ENCODE data around the gene STAT1. TPM values are rescaled to one million over a fixed set of nuclear protein-coding genes. Genes with fewer than 3 reads are reported as not detected.

Gene STAT1
- total RNA-seq, 1 donor = 89.9 TPM

DNA sequence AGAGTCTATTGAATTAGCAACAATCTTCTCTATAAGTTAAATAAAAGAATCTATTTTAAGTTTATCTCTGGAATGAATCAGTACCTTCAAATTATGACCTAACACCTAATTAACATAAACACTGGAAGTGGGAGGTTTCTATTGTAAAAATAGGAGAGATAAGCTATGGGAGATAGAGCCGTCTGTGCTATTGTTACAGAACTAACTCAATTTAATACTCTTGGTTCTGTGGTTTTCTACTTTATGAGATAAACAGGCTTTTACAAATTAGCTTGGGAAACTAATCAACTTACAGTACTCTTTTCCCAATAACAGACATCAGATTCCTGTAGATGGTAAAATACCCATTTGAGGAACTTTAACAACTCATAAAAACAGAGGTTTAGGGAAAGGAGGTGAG, 25.6 kb upstream of the STAT1 start:
- Histone ChIP-seq H3K4me3 (ENCODE audit: low read length) (no peak overlapping the region), H3K4me1 (ENCODE audit: insufficient read depth, low read length) (peaks cover 20% of the 10 kb centered on the region), H3K9me3 (ENCODE audit: low read depth, low read length) (no peaks in the 10 kb centered on the region), H3K27me3 (ENCODE audit: insufficient read depth, low read length) (no peaks in the 10 kb centered on the region)

DNA sequence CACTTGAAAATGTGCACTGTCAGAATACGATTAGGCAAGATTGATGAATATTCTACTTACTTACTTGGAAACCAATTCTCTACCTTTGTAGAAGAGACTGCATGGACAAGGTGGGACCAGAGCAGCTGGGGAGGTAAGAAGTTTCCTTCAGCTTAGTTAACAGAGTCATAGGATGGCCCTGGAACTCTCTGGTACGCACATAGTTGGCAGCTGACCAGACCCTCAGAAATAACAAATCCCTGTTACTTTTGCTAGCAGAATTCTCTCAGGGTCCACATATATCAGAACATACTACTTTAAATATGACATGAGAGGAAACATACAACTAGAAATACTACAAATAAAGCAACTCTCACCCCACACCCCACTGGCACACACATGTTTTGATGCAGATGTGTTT, 24.8 kb upstream of the STAT1 start:
- H3K27me3 ChIP-seq (ENCODE audit: insufficient read depth, low read length) = no peaks in the 10 kb centered on the region
- H3K9me3 ChIP-seq (ENCODE audit: low read depth, low read length) = no peaks in the 10 kb centered on the region
- no peak overlapping the region for H3K4me3 ChIP-seq (ENCODE audit: low read length)
- peaks cover 20% of the 10 kb centered on the region for H3K4me1 ChIP-seq (ENCODE audit: insufficient read depth, low read length)

DNA sequence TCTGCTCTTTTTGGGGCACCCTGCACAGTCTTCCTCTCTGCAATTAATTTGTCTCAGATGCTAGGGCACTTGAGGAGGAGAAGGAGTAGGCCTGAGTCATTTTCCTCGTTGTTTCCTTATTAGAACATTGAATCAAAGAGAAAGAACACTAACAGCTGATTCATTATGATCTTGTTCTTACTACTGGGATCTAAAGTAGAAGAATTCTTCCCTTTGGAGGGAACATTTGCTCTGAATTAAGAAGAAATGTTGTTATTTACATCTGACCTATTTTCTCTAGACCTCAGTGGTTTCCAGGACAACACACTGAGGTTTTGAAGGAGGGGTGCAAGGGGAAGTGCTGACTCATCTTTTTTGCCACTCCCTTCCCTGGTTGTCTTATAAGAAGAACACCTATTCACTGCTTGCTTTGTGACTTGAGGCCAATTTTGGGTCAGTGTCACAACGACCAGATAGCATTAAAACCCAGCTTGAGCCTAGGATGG, 24.3 kb upstream of the STAT1 start:
- Histone ChIP-seq H3K4me1 (ENCODE audit: insufficient read depth, low read length) (peaks cover 21% of the 10 kb centered on the region), H3K9me3 (ENCODE audit: low read depth, low read length) (no peaks in the 10 kb centered on the region), H3K4me3 (ENCODE audit: low read length) (no peak overlapping the region), H3K27me3 (ENCODE audit: insufficient read depth, low read length) (no peaks in the 10 kb centered on the region)

DNA sequence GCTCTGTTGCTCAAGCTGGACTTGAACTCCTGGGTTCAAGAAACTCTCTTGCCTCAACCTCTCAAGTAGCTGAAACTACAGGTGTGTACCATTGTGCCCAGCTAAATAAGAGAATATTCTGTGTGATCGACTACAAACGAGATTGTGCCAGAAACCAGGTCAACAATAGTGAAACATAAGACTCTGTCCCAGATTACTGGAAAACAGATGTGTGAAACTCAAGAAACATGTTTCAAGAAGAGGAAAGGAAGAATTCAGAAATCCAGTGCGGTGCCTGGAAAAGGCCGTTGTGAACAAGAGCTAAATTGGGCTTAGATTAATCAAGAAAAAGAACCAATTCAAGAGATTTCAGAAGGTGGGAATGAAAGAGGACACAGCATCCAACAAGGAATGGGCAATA, 23.4 kb upstream of the STAT1 start:
- Histone ChIP-seq H3K4me3 (ENCODE audit: low read length) (no peak overlapping the region), H3K27me3 (ENCODE audit: insufficient read depth, low read length) (no peaks in the 10 kb centered on the region), H3K4me1 (ENCODE audit: insufficient read depth, low read length) (peaks cover 31% of the 10 kb centered on the region), H3K9me3 (ENCODE audit: low read depth, low read length) (no peaks in the 10 kb centered on the region)

DNA sequence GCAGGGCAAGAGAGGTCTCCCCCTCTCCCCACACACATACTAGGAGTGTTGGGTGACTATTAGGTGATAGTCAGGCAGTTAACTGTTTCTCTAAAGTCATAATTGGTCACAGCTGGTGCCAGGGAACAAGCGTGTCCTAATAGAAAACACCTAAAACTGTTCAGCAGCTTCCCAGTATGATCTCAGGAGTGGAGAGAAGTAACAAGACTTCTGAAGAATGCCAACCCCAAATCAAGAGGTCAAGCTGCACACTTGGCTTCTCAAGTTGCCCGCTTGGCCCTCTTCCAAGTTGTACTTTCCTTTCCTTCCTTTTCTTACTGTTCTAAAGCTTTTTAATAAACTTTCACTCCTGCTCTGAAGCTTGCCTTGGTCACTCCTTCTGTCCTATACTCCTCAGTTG, 22.4 kb upstream of the STAT1 start:
- no peaks in the 10 kb centered on the region for H3K27me3 ChIP-seq (ENCODE audit: insufficient read depth, low read length)
- H3K4me1 ChIP-seq (ENCODE audit: insufficient read depth, low read length) = peaks cover 34% of the 10 kb centered on the region
- H3K9me3 ChIP-seq (ENCODE audit: low read depth, low read length) = no peaks in the 10 kb centered on the region
- no peak overlapping the region for H3K4me3 ChIP-seq (ENCODE audit: low read length)

DNA sequence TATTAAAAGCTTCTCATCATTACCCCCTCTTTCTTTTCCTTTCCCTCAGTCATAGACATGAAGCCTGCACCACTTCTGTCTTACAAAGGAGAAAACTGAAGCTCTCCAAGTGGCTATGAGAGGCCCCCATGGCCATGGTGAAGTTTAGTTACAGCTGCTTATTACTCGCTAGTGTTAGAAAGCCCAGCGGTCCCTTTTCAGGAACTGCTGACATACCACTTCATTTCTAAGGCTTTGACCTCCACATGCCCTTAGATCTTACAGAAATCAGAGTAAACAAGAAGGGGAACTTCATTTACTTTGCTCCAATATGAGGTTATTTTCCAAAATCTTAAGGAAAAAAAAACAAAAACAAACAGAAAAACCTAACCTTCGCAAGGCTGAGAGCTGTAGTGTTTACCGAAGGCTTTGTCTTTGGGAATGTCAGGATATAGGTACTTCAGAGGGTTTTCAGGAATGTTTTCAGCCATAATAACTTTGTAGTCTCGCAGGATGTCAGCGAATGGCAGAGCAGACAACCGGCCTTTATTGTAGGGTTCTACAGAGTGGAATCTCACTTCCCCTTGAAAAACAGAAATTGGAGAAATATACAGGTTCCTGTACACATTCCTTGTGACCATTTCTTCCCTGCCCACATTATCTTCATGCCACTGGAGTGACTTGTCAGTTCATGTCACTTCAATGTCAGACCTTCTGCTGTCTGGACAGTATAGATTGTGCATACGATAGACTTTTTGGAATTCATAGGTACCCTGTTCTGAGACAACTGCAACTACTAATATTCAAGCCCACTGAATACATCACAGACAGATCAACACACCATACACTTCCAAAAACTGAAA, 18.8 kb upstream of the STAT1 start:
- Histone ChIP-seq H3K9me3 (ENCODE audit: low read depth, low read length) (no peaks in the 10 kb centered on the region), H3K4me1 (ENCODE audit: insufficient read depth, low read length) (peaks cover 46% of the 10 kb centered on the region), H3K27me3 (ENCODE audit: insufficient read depth, low read length) (no peaks in the 10 kb centered on the region), H3K4me3 (ENCODE audit: low read length) (no peak overlapping the region)

DNA sequence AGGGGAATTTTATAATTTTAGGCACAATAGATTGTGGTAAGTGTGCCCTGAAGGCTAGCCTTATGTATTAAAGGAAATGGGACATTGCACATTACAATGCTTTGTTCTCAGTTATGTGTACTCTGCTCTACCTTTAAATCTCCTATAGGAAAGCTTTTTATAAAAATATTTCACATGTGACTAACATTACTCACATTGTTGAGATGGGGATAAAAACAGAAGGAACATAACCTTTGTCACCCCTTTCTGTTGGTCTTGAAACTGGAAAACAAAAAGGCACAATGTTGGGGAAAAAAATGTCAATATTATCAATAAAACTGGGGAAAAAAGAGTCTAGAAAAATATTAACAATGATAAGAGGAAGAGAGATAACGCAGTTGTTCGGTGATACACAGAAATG, 17.3 kb upstream of the STAT1 start:
- Histone ChIP-seq H3K4me3 (ENCODE audit: low read length) (no peak overlapping the region), H3K9me3 (ENCODE audit: low read depth, low read length) (no peaks in the 10 kb centered on the region), H3K27me3 (ENCODE audit: insufficient read depth, low read length) (no peaks in the 10 kb centered on the region), H3K4me1 (ENCODE audit: insufficient read depth, low read length) (peaks cover 43% of the 10 kb centered on the region)

DNA sequence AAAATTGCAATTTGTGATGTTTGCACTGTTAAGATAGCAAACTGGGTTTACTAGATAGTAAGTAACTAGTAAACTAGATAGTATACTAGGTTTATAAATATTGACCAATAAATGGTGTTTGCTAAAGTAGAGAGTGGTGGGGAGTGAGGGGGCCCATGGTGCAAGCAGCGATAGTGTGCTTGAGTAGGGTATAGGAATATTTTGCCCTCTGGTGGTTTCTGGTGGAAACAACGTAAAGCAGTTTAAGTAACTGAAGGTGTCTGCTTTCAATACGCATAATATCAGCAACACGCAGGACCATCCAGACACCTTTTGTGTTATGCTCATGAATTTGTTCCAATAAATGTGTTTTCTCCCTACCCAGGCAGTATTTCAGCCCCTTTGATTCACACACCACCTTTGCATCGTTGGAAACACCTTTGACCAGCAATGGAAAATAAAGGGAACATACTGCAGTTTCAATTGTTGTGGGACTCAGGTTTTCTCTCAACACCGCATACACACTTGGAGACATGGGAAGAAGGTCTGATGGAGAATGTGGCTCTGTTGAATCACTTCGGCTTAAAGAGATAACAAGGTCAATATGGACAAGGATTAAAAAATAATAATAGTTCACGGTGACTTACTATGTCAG, 16.7 kb upstream of the STAT1 start:
- Histone ChIP-seq H3K4me3 (ENCODE audit: low read length) (no peak overlapping the region), H3K9me3 (ENCODE audit: low read depth, low read length) (no peaks in the 10 kb centered on the region), H3K27me3 (ENCODE audit: insufficient read depth, low read length) (no peaks in the 10 kb centered on the region), H3K4me1 (ENCODE audit: insufficient read depth, low read length) (peaks cover 49% of the 10 kb centered on the region)

DNA sequence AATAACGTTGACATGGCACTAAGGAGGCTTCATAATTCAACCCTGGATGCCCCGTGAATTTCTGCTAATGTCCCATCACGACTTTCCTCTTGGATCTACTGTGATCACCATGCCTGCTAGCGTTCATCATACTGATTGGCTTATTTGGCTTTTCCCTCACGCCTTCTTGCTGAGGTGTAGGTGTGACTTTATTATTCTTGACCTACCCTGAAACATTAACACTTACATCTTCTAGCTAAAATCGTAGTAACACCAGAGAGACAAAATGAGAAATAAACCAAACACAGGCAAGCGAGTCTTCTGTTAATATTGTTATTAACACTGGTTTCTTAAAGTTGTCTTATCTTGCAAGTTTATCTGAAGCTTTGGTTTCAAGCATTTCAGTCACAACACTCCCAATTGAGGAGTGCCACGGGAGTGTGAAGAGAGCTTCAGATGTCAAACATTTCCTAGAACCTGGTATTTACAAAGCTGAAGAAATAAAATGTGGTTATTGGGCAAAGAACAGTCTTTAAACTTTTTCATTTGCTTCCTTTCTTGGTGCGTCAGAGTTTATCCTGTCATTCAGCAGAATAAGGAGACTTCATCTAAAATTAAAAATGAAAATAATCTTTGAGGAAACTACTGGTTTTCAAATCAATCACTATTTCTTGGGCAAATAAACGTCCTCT, 15.4 kb upstream of the STAT1 start:
- Histone ChIP-seq H3K4me1 (ENCODE audit: insufficient read depth, low read length) (peaks cover 60% of the 10 kb centered on the region), H3K27me3 (ENCODE audit: insufficient read depth, low read length) (no peaks in the 10 kb centered on the region), H3K9me3 (ENCODE audit: low read depth, low read length) (no peaks in the 10 kb centered on the region), H3K4me3 (ENCODE audit: low read length) (no peak overlapping the region)

DNA sequence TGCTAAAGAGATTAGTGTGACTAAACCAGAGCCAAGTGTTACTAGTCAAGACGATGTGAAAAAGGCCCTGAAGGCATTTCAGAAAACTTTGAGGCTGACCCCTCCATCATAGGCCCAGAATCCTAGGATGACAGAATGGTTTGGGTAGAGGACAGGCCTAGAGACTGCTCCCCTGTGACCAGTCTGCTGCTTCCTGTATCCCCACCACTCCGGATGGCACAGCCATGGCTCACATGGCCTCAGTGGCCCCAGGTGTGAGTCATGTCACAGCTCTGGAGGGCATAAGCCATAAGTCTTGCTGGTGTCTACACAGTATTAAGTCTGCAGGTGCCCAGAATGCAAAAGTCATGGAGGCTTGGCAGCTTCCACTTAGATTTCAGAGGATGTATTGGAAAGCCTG, 12.4 kb upstream of the STAT1 start:
- no peaks in the 10 kb centered on the region for H3K9me3 ChIP-seq (ENCODE audit: low read depth, low read length)
- H3K4me1 ChIP-seq (ENCODE audit: insufficient read depth, low read length) = peaks cover 70% of the 10 kb centered on the region
- H3K27me3 ChIP-seq (ENCODE audit: insufficient read depth, low read length) = no peaks in the 10 kb centered on the region
- H3K4me3 ChIP-seq (ENCODE audit: low read length) = no peak overlapping the region

DNA sequence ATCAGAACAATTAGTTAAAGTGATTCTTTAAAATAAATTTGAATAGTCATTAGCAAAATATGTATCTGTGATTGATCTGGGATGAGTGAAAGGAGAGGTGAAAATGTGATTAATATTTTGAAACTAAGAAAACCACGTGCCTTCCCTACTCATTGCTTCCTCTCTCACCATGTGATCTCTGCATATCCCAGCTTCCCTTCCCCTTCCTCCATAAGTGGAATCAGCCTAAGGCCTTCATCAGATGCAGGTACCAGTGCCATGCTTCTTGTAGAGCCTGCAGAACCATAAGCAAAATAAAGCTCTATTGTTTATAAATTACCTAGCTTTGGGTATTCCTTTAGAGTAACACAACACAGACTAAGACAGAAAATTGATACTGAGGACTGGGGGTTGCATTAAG, 11.2 kb upstream of the STAT1 start:
- no peaks in the 10 kb centered on the region for H3K9me3 ChIP-seq (ENCODE audit: low read depth, low read length)
- H3K27me3 ChIP-seq (ENCODE audit: insufficient read depth, low read length) = no peaks in the 10 kb centered on the region
- H3K4me1 ChIP-seq (ENCODE audit: insufficient read depth, low read length) = peaks cover 69% of the 10 kb centered on the region
- H3K4me3 ChIP-seq (ENCODE audit: low read length) = no peak overlapping the region

DNA sequence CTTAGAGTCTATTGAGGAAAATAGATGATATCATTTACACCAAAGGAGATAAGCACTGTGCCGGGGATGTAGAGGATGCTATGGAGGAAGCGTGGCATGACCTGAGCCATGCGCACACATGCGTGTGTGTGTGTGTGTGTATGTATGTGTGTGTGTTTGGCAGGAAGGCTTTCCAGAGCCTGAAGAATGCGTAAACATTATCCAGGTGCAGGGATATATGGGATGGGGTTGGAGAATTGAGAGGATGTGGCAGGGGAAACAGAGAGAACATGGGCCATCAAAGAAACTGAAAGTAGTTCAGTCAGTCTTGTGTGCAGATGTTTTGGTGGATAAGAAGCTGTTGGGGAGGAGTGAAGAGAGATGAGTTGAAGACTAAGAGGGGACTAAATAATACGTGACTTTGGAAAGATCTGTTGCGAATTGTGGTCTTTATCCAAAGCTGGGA, 9.3 kb upstream of the STAT1 start:
- H3K4me3 ChIP-seq (ENCODE audit: low read length) = peak overlapping the region; percentile 15

DNA sequence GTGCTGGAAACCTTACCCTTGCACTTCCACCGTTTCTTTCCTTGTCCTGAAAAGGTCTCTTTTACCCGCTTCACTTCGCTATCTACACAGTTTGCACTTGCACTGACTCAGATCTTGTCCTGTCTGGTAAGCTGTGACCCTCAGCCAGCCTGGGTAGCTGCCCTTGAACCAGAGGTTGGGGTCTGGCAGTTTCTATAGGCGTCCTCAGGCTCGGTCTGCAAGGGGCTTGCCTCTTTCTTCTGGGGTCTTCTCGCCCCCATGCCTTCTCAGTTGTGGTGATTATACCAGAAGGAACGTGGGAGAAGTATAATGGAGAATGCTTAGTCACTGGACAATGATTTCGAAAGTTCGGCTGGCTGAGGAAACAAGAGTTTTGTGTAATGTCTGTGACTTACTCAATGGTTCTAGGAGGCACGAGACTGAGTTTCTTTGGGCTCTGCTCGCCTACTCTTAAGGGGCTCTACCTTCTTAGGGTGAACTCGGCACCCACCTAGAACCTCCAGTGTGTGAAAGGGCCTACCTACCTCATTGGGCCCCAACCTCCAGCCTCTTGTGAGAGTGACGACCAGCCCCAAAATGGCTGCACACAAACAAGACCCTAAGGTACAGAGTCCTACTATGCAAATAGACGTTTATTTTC, 6.9 kb upstream of the STAT1 start:
- peak overlapping the region; percentile 51 for H3K4me3 ChIP-seq (ENCODE audit: low read length)
- no peaks in the 10 kb centered on the region for H3K9me3 ChIP-seq (ENCODE audit: low read depth, low read length)
- H3K4me1 ChIP-seq (ENCODE audit: insufficient read depth, low read length) = peaks cover 49% of the 10 kb centered on the region
- H3K27me3 ChIP-seq (ENCODE audit: insufficient read depth, low read length) = no peaks in the 10 kb centered on the region

More for the DNA sequence above, 9.3 kb upstream of the STAT1 start:
- no peaks in the 10 kb centered on the region for H3K9me3 ChIP-seq (ENCODE audit: low read depth, low read length)
- H3K27me3 ChIP-seq (ENCODE audit: insufficient read depth, low read length) = no peaks in the 10 kb centered on the region
- peaks cover 57% of the 10 kb centered on the region for H3K4me1 ChIP-seq (ENCODE audit: insufficient read depth, low read length)

DNA sequence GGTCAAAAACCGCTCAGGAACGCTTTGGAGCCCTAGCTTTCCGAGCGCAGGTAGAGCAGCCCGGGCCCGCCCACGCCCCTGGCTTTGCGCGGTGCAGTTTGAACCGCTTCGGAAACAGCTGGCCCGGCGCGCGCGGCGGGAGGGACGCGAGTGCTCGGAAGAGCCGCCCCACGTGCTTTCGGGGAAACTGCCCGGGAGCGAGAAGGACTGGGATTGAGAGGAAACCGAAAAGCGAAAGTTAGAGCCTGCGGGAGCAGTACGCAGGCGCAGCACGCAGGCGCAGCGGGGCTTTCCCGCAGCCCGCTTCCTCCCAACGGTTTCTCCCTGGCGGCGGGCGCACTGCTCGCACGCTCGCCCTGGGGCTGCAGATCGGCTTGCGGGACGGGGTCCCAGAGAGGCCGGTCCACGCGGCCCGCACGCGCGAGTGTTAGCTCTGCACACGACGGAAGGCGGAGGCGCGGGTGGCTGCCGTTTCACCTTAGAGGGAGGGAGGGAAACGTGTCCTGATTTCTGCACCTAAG, 6.3 kb upstream of the STAT1 start:
- H3K4me3 ChIP-seq (ENCODE audit: low read length) = peak overlapping the region; percentile 51
- H3K4me1 ChIP-seq (ENCODE audit: insufficient read depth, low read length) = peaks cover 49% of the 10 kb centered on the region

DNA sequence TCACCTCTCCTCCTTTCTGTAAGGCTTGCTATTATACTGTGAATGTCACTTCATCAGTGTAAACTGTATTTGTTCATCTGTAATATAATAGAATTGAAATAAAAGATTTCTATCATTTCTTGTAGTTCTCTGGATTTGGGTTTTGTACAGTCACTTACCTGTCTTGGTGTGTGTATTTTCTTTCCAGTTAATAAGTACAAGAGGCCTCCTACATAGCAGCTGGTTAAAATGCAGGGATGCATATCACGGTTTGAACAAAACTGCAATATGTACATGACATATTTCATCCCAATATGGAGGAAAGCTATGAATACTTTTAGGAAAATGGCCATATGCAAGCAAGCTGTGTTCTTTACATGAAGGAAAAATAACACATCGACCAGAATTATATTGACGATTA, 5.4 kb upstream of the STAT1 start:
- Histone ChIP-seq H3K9me3 (ENCODE audit: low read depth, low read length) (no peaks in the 10 kb centered on the region), H3K4me1 (ENCODE audit: insufficient read depth, low read length) (peaks cover 50% of the 10 kb centered on the region), H3K27me3 (ENCODE audit: insufficient read depth, low read length) (no peaks in the 10 kb centered on the region), H3K4me3 (ENCODE audit: low read length) (no peak overlapping the region)

More for the DNA sequence above, 6.3 kb upstream of the STAT1 start:
- H3K9me3 ChIP-seq (ENCODE audit: low read depth, low read length) = no peaks in the 10 kb centered on the region
- H3K27me3 ChIP-seq (ENCODE audit: insufficient read depth, low read length) = no peaks in the 10 kb centered on the region
